Fibroblast of the aortic adventitia (primary cell): ENCODE measurements around the gene GALNT5. TPM values are rescaled to one million over a fixed set of nuclear protein-coding genes. Genes with fewer than 3 reads are reported as not detected.

Experiments
- DNase-seq: peaks from one replicate; pipeline ENCODE4 v3.0.0-alpha.2; 2010; ENCODE audit warnings: low read depth
- H3K4me3 ChIP-seq: 2 replicates; pipeline ENCODE4 v1.5.1; 2011; ENCODE audit warnings: low read depth, mild to moderate bottlenecking, control low read depth, low read length, moderate library complexity
- CTCF ChIP-seq: IDR thresholded peaks from 2 replicates; pipeline ENCODE4 v1.5.1; 2011; ENCODE audit warnings: mild to moderate bottlenecking, low read length, control low read depth, inconsistent platforms; ENCODE audit not compliant: insufficient read depth
- total RNA-seq: library from RNA; depleted of rRNA; stranded (reverse); fragments of >200 nt; gene quantifications from 2 replicates; pipeline ENCODE4 v1.2.3, GENCODE V29; 2012; ENCODE audit warnings: low replicate concordance

The GALNT5 gene
- total RNA-seq, 1 donor = 38.3 TPM

DNA sequence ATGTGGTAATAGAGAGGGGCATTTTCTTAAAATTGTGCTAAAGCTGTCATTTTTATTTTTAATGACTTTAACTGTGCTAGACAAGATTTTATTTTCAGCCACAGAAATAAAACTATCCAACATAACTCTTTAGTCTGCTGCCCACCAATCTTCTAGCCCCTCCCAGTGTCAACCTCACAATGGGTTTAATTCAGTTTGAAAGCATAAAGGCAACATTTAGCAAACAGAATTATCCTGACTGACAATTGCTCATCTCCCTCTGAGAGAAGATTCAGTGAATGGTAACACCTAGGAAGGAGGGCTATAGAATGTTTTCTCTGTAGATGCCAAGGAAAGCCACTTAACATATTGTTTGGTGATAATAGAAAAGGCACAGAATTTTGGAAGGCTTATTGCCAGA is 62.9 kb downstream of the GALNT5 start:
- DNase-seq = no peak
- TF ChIP-seq CTCF = no peak
- no peak overlapping the region for H3K4me3 ChIP-seq

DNA sequence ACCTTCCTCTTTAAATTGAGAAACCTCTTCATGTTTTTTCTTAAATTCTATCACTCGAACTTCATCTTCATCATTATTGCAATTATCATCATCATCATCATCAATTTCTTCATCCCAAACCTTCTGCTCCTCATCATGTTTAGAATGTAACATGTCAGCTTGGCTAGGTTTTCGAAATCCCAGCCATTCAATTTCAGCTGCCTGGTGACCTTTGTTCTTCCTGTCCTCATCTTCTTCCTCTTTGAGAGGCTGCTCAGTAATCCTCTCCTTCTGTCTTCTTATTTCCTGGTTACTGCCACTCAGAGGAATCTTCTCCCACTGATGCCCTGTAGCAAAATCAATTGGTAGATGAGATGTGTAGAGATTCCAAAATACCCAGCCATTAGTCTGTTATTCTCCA is 64.0 kb downstream of the GALNT5 start:
- DNase-seq = no peak
- no peak overlapping the region for H3K4me3 ChIP-seq
- no peak for TF ChIP-seq CTCF

DNA sequence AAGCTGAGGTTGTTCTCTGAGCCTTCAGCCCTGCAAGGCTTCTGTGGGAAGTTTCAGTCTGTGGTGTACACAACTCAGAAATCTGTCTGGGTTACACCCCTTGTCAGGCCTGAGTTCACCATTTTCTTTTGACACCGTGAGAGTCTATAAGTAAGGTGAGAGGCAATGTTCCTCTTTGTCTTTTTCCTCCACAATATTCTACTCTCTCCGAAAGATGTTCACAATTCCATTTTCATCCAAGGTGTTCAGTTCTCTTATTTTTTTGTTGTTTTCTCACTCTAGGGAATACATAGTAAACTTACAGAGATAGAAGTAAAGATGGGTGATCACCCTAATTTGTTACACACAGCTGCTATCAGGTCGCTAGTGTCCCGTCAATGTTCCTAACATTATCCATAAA is 64.9 kb downstream of the GALNT5 start:
- H3K4me3 ChIP-seq = no peak overlapping the region
- TF ChIP-seq CTCF = no peak
- no peak for DNase-seq

GRCh38 chr2:157324331-157324843 is 66.9 kb downstream of the GALNT5 start:
- no peak for DNase-seq
- H3K4me3 ChIP-seq = no peak overlapping the region
- TF ChIP-seq CTCF = no peak

- no peak for DNase-seq
- no peak for TF ChIP-seq CTCF
- no peak within 1 kb of the TSS for H3K4me3 ChIP-seq
These were observed 68.3 kb downstream of the GALNT5 start, which contains the start of gene ERMN for GRCh38 chr2:157325786-157326185. TSS of gene ERMN (minus strand) at chr2:157325824. CDS start at chr2:157325642, 182 bp downstream.

GRCh38 chr2:157326698-157327097 is 69.2 kb downstream of the GALNT5 start:
- TF ChIP-seq CTCF = no peak
- H3K4me3 ChIP-seq = no peak overlapping the region
- DNase-seq = no peak

- DNase-seq = no peak
- TF ChIP-seq CTCF = no peak
- H3K4me3 ChIP-seq = no peak overlapping the region
These were observed 69.7 kb downstream of the GALNT5 start for GRCh38 chr2:157327200-157327599.
